NCI-H748 (cell line): ENCODE measurements around the gene RASL11B.
"Not testable (repeated sequence)": the region's sequence is repeated elsewhere in the genome, so short reads cannot be mapped to it uniquely, and the experiment has no call there.

ENCODE experiments used
- DNase-seq: peaks from one replicate; lab custom pipeline; 2025; ENCODE audit not compliant: unreplicated experiment; lab: John Stamatoyannopoulos, UW

The RASL11B gene

GRCh38 chr4:52861879-52862616 is at the start of gene RASL11B:
RASL11B (plus strand) TSS chr4:52862317; CDS start chr4:52862508, 191 bp downstream.
- DNase-seq, result peak; percentile 83

GRCh38 chr4:52813546-52813945 is 48.6 kb upstream of the RASL11B start:
- DNase-seq, result no peak

GRCh38 chr4:52822583-52822971 is 39.5 kb upstream of the RASL11B start:
- DNase-seq, result no peak

- no peak for DNase-seq
Observed at GRCh38 chr4:52822972-52823701, 39.0 kb upstream of the RASL11B start.

- no peak for DNase-seq
Observed at GRCh38 chr4:52823702-52824092, 38.4 kb upstream of the RASL11B start.

- DNase-seq, result no peak
Observed at GRCh38 chr4:52824270-52824602, 37.9 kb upstream of the RASL11B start.

GRCh38 chr4:52824603-52825459 is 37.3 kb upstream of the RASL11B start:
- DNase-seq, result no peak

- DNase-seq, result no peak
Observed at GRCh38 chr4:52825460-52826090, 36.5 kb upstream of the RASL11B start.

- DNase-seq, result no peak
Observed at GRCh38 chr4:52833941-52834525, 28.1 kb upstream of the RASL11B start.

- DNase-seq, result not testable (repeated sequence)
Observed at GRCh38 chr4:52834641-52835456, 27.3 kb upstream of the RASL11B start.

GRCh38 chr4:52836120-52836519 is 26.0 kb upstream of the RASL11B start:
- no peak for DNase-seq

GRCh38 chr4:52836678-52837077 is 25.4 kb upstream of the RASL11B start:
- no peak for DNase-seq

- DNase-seq, result no peak
Observed at GRCh38 chr4:52837716-52838558, 24.2 kb upstream of the RASL11B start.

- DNase-seq, result no peak
Observed at GRCh38 chr4:52838729-52839586, 23.2 kb upstream of the RASL11B start.

GRCh38 chr4:52840531-52841370 is 21.4 kb upstream of the RASL11B start:
- DNase-seq, result peak; percentile 56

- no peak for DNase-seq
Observed at GRCh38 chr4:52841682-52842456, 20.2 kb upstream of the RASL11B start.
